NB4 (cell line): ENCODE results near the gene HS3ST3A1.

Experiments
- CTCF ChIP-seq: IDR thresholded peaks from one replicate; pipeline ENCODE4 v1.5.1; 2012; ENCODE audit warnings: low read depth, low read length
- MAX ChIP-seq: IDR thresholded peaks from 2 replicates; pipeline ENCODE4 v1.6.1; 2011; ENCODE audit warnings: low read depth, low read length
- MYC ChIP-seq: IDR thresholded peaks from 2 replicates; pipeline ENCODE4 v1.6.1; 2011; ENCODE audit warnings: low read depth, low read length
- POLR2A ChIP-seq: IDR thresholded peaks from 2 replicates; pipeline ENCODE4 v1.6.1; 2011; ENCODE audit warnings: mild to moderate bottlenecking; ENCODE audit not compliant: insufficient read length; ENCODE audit errors: extremely low read depth

GRCh38 chr17:13600475-13601321 lies 1.0 kb downstream of the HS3ST3A1 start:
- TF ChIP-seq POLR2A = no peak
- no peak for TF ChIP-seq CTCF
- TF ChIP-seq MAX = no peak
- TF ChIP-seq MYC = no peak
